ENCODE data around the gene KAT7.

DNA sequence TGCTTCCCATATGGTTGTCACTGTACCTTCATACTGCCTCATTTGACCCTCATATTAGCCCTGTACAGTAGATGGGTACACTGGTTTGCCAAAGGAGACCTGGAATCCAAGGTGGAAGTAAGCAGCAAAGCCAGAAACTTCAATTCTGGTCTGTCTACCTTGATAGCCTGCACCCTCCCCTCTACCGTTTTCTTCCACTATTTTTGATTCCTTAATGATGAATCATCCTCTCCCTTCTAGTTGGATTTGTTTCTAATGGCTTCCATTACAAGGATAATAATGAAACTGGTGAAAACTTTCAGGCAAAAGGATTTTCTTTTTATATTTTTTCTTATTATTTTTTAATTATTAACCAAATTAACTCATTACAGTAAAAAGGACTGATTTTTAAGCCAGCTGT is 42.1 kb downstream of the KAT7 start:
- TF ChIP-seq, protein P1, sequence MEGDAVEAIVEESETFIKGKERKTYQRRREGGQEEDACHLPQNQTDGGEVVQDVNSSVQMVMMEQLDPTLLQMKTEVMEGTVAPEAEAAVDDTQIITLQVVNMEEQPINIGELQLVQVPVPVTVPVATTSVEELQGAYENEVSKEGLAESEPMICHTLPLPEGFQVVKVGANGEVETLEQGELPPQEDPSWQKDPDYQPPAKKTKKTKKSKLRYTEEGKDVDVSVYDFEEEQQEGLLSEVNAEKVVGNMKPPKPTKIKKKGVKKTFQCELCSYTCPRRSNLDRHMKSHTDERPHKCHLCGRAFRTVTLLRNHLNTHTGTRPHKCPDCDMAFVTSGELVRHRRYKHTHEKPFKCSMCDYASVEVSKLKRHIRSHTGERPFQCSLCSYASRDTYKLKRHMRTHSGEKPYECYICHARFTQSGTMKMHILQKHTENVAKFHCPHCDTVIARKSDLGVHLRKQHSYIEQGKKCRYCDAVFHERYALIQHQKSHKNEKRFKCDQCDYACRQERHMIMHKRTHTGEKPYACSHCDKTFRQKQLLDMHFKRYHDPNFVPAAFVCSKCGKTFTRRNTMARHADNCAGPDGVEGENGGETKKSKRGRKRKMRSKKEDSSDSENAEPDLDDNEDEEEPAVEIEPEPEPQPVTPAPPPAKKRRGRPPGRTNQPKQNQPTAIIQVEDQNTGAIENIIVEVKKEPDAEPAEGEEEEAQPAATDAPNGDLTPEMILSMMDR (IDR thresholded peaks at IDR 0.05; ENCODE audit: poor library complexity, severe bottlenecking): no peak
- TF ChIP-seq EP300 (conservative IDR thresholded peaks at IDR 0.05; ENCODE audit: poor library complexity, severe bottlenecking) (no peak), TAF1 (IDR thresholded peaks at IDR 0.05; ENCODE audit: low read depth) (no peak), SMC3 (conservative IDR thresholded peaks at IDR 0.05; ENCODE audit: poor library complexity) (no peak), RAD21 (conservative IDR thresholded peaks at IDR 0.05) (no peak), EZH2 (IDR thresholded peaks at IDR 0.05; ENCODE audit: borderline replicate concordance, insufficient read depth, low read length, poor library complexity, severe bottlenecking) (no peak), POLR2AphosphoS5 (IDR thresholded peaks at IDR 0.05) (no peak), MXI1 (conservative IDR thresholded peaks at IDR 0.05; ENCODE audit: poor library complexity, severe bottlenecking) (no peak)
- TF ChIP-seq, protein P2, sequence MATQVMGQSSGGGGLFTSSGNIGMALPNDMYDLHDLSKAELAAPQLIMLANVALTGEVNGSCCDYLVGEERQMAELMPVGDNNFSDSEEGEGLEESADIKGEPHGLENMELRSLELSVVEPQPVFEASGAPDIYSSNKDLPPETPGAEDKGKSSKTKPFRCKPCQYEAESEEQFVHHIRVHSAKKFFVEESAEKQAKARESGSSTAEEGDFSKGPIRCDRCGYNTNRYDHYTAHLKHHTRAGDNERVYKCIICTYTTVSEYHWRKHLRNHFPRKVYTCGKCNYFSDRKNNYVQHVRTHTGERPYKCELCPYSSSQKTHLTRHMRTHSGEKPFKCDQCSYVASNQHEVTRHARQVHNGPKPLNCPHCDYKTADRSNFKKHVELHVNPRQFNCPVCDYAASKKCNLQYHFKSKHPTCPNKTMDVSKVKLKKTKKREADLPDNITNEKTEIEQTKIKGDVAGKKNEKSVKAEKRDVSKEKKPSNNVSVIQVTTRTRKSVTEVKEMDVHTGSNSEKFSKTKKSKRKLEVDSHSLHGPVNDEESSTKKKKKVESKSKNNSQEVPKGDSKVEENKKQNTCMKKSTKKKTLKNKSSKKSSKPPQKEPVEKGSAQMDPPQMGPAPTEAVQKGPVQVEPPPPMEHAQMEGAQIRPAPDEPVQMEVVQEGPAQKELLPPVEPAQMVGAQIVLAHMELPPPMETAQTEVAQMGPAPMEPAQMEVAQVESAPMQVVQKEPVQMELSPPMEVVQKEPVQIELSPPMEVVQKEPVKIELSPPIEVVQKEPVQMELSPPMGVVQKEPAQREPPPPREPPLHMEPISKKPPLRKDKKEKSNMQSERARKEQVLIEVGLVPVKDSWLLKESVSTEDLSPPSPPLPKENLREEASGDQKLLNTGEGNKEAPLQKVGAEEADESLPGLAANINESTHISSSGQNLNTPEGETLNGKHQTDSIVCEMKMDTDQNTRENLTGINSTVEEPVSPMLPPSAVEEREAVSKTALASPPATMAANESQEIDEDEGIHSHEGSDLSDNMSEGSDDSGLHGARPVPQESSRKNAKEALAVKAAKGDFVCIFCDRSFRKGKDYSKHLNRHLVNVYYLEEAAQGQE (IDR thresholded peaks at IDR 0.05; ENCODE audit: borderline replicate concordance): no peak
